Calu3 (cell line): ENCODE results near the gene WBP1L. TPM values are rescaled to one million over a fixed set of nuclear protein-coding genes. Genes with fewer than 3 reads are reported as not detected.

Source experiments
- BruUV-seq: library from RNA; stranded (reverse); fragments of 400-500 nt; replicated peaks from 2 replicates; lab custom pipeline; 2021; lab: Mats Ljungman, UMichigan
- CTCF ChIA-PET: fragments of 300-600 bp; sonication (Branson Sonifier 250); formaldehyde crosslinking; loops from one replicate; lab custom pipeline; 2022; ENCODE audit warnings: antibody characterized with exemption; lab: Charles Lee
- DNase-seq: peaks from one replicate; pipeline ENCODE4 v3.0.0; 2022
- H3K27ac Mint-ChIP-seq: one replicate; pipeline ENCODE4 v1.8.0; 2022; ENCODE audit warnings: mixed read lengths; ENCODE audit not compliant: unreplicated experiment
- H3K27me3 Mint-ChIP-seq: one replicate; pipeline ENCODE4 v1.8.0; 2022; ENCODE audit warnings: mixed read lengths; ENCODE audit not compliant: unreplicated experiment
- H3K36me3 Mint-ChIP-seq: one replicate; pipeline ENCODE4 v1.8.0; 2022; ENCODE audit warnings: mild to moderate bottlenecking, moderate library complexity, mixed read lengths; ENCODE audit not compliant: insufficient read depth, unreplicated experiment
- H3K4me1 Mint-ChIP-seq: one replicate; pipeline ENCODE4 v1.8.0; 2022; ENCODE audit warnings: mild to moderate bottlenecking, low read depth, mixed read lengths; ENCODE audit not compliant: unreplicated experiment
- H3K4me3 Mint-ChIP-seq: one replicate; pipeline ENCODE4 v1.8.0; 2022; ENCODE audit warnings: mild to moderate bottlenecking, low read depth, moderate library complexity, mixed read lengths; ENCODE audit not compliant: unreplicated experiment
- H3K9me3 Mint-ChIP-seq: one replicate; pipeline ENCODE4 v1.8.0; 2022; ENCODE audit warnings: low read depth, mixed read lengths; ENCODE audit not compliant: unreplicated experiment
- intact Hi-C: fragments of 100-400 bp; cut with micrococcal nuclease; formaldehyde crosslinking; loops from one replicate; pipeline ENCODE4 v1.10.0; 2022; ENCODE audit not compliant: unreplicated experiment
- total RNA-seq: library from RNA; stranded (reverse); gene quantifications from 2 replicates; pipeline ENCODE4 v1.2.3, GENCODE V29; 2022
- TF ChIP-seq, protein P1 (sequence below): fragments of 200-600 bp; IDR thresholded peaks from one replicate; pipeline ENCODE4 v1.8.0; 2022; ENCODE audit warnings: antibody characterized with exemption; ENCODE audit not compliant: unreplicated experiment

Gene WBP1L
- total RNA-seq, 1 experiment from 2014 or later: 19.9 TPM

DNA sequence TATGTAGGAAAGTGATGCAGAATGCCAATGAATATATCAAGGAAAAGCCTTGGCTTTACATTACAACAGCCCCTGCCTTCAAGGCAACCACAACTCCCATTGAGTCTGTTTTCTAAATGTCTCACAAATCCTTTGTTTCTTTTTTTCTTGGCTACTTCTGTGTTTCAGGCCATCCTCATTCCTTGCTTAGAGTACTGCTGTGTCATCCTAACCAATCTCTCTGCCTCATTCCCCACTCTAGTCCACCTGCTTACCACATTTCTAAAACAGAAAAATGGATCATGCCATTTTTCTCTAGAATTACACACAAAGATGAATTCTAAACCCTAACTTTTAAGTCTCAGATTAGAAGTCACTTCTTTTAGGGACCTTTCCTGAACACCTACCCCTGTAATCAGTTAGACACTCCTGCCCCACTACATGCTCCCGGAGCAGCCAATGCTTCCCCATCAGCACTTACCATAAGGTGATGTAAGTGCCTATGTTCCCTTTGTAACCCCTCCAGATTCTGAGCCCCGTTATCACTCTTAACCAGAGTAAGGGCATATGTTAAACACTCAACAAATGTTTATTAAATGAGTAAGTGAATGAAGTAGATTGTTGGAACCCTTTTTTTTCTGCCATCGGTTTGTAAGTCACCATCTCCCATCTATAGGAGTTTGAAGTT, 113.1 kb downstream of the WBP1L start:
- H3K36me3 Mint-ChIP-seq: peaks cover 8% of the 10 kb centered on the region
- H3K4me1 Mint-ChIP-seq: no peaks in the 10 kb centered on the region
- intact Hi-C loops: no loop called here
- no peak for DNase-seq
- no peaks in the 10 kb centered on the region for H3K27me3 Mint-ChIP-seq
- H3K27ac Mint-ChIP-seq: no peak overlapping the region
- no peaks in the 10 kb centered on the region for H3K9me3 Mint-ChIP-seq
- H3K4me3 Mint-ChIP-seq: no peak overlapping the region
- TF ChIP-seq, protein P1, sequence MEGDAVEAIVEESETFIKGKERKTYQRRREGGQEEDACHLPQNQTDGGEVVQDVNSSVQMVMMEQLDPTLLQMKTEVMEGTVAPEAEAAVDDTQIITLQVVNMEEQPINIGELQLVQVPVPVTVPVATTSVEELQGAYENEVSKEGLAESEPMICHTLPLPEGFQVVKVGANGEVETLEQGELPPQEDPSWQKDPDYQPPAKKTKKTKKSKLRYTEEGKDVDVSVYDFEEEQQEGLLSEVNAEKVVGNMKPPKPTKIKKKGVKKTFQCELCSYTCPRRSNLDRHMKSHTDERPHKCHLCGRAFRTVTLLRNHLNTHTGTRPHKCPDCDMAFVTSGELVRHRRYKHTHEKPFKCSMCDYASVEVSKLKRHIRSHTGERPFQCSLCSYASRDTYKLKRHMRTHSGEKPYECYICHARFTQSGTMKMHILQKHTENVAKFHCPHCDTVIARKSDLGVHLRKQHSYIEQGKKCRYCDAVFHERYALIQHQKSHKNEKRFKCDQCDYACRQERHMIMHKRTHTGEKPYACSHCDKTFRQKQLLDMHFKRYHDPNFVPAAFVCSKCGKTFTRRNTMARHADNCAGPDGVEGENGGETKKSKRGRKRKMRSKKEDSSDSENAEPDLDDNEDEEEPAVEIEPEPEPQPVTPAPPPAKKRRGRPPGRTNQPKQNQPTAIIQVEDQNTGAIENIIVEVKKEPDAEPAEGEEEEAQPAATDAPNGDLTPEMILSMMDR: no peak
- no TSS peak for BruUV-seq
- CTCF ChIA-PET: no interaction called here

DNA sequence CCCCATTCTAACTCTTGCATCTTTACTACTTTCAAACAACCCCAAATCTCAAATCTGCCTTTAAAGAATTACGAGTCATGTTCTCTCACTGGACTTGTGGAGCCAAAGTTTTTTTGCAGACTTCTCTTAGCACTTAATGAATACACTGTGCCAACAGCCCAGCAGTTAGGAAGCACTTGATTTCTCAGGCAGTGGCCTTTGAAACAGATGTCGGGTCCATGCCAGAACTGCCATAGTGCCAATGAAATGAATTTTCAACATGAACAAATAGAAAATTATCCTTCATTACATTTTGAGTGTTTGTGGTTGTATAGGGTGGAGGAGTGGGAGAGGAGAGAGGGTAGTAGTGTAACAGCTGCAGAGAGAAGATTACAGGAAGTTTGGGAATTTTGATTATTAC, 116.2 kb downstream of the WBP1L start:
- DNase-seq: no peak
- no peak overlapping the region for H3K27ac Mint-ChIP-seq
- TF ChIP-seq, protein P1: no peak
- intact Hi-C loops: no loop called here
- no peak overlapping the region for H3K4me3 Mint-ChIP-seq
- no peaks in the 10 kb centered on the region for H3K4me1 Mint-ChIP-seq
- H3K27me3 Mint-ChIP-seq: no peaks in the 10 kb centered on the region
- no peaks in the 10 kb centered on the region for H3K9me3 Mint-ChIP-seq
- no TSS peak for BruUV-seq
- CTCF ChIA-PET: no interaction called here
- H3K36me3 Mint-ChIP-seq: no peaks in the 10 kb centered on the region

DNA sequence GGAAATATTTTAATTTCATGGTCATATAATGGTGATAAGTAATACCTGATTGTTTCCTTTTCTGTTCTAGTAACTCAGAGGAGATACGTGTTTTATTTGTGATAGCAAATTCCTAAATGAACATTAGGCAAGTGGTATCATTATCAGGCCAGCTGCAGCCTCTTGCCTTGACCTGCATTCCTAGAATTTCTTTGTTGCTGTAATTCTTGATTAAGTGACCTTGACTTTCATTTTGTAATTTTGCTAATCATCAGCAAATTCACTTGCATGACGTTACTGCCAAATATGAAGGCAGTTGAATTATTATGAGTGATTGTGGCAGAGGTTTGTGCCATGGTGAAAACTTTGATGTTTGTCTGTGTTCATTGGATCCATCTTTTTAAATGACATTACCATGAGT, 119.9 kb downstream of the WBP1L start:
- Mint-ChIP-seq H3K4me3 (no peak overlapping the region), H3K36me3 (no peaks in the 10 kb centered on the region), H3K27me3 (no peaks in the 10 kb centered on the region), H3K4me1 (no peaks in the 10 kb centered on the region), H3K9me3 (no peaks in the 10 kb centered on the region), H3K27ac (no peak overlapping the region)
- CTCF ChIA-PET: interaction anchor here (0.6 to 0.7 kb wide), 2 partner anchors 14 to 27 kb away, joined by 3 read pairs; no protein-coding TSS in a partner anchor
- DNase-seq: no peak
- no TSS peak for BruUV-seq
- intact Hi-C loops: no loop called here
- TF ChIP-seq, protein P1: no peak

DNA sequence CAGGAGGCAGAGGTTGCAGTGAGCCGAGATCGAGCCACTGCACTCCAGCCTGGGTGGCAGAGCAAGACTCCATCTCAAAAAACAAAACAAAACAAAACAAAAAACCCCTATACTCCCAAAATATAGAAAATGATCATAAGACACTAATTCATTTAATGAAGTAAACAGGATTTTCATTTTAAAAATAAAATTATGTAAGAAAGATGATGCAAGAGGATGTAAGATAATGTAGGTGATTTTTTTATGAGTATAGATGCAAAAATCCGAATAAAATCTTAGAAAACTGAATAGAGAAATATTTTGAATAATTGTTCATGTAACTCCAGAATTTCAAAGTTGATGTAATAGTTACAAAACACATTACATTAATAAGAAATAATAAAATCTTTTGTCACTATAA, 121.9 kb downstream of the WBP1L start:
- H3K4me1 Mint-ChIP-seq: no peaks in the 10 kb centered on the region
- no peaks in the 10 kb centered on the region for H3K27me3 Mint-ChIP-seq
- TF ChIP-seq, protein P1: no peak
- H3K27ac Mint-ChIP-seq: no peak overlapping the region
- H3K9me3 Mint-ChIP-seq: no peaks in the 10 kb centered on the region
- CTCF ChIA-PET: no interaction called here
- H3K36me3 Mint-ChIP-seq: peaks cover 12% of the 10 kb centered on the region
- no peak overlapping the region for H3K4me3 Mint-ChIP-seq
- BruUV-seq: no TSS peak
- intact Hi-C loops: no loop called here
- DNase-seq: no peak

Other genes with a start within 250 kb of the WBP1L start
- 43.7 and 48.2 TPM in 2 replicates for gene ACTR1A, start 241.2 kb upstream of the WBP1L start, total RNA-seq
- gene SUFU, start 240.0 kb upstream of the WBP1L start, total RNA-seq: 6.7 and 7.0 TPM in 2 replicates
- 52.1 and 66.3 TPM in 2 replicates for gene TRIM8, start 99.5 kb upstream of the WBP1L start, total RNA-seq
- gene ARL3, start 29.6 kb upstream of the WBP1L start, total RNA-seq: 5.2 and 5.6 TPM in 2 replicates
- 21.2 and 22.9 TPM in 2 replicates for gene SFXN2, start 29.3 kb upstream of the WBP1L start, total RNA-seq
- gene CYP17A1, start 93.5 kb downstream of the WBP1L start, total RNA-seq: not detected in 2 replicates
- gene BORCS7, start 110.3 kb downstream of the WBP1L start, total RNA-seq: 4.5 and 4.9 TPM in 2 replicates
- gene AS3MT, start 125.5 kb downstream of the WBP1L start, total RNA-seq: 0.35 TPM in 1 of 2 replicates, not detected in the other
- 3.2 and 4.2 TPM in 2 replicates for gene CNNM2, start 174.3 kb downstream of the WBP1L start, total RNA-seq